ENCODE data around the gene TADA2B.

Gene TADA2B

GRCh38 chr4:7043284-7044136 lies at the start of gene TADA2B:
TSS of gene TADA2B (plus strand) at chr4:7043372. CDS start at chr4:7043580, 208 bp downstream.
- H3K4me1 Mint-ChIP-seq: peaks cover 48% of the 10 kb centered on the region
- peaks cover 7% of the 10 kb centered on the region for H3K27me3 Mint-ChIP-seq (ENCODE audit: low read depth)
- H3K36me3 Mint-ChIP-seq (ENCODE audit: low read depth): no peaks in the 10 kb centered on the region
- H3K9me3 Mint-ChIP-seq: no peaks in the 10 kb centered on the region
- TF ChIP-seq CTCF (IDR thresholded peaks at IDR 0.05; ENCODE audit: unreplicated experiment in 3 of 3): no peak
- peak within 1 kb of the TSS; percentile 60 to 88 (median 82) for H3K27ac Mint-ChIP-seq
- peak within 1 kb of the TSS; percentile 90 to 96 (median 93) for H3K4me3 Mint-ChIP-seq

- Mint-ChIP-seq H3K36me3 (ENCODE audit: low read depth) (peaks cover 59% of the 10 kb centered on the region), H3K4me3 (no peak overlapping the region), H3K4me1 (peaks cover 24% of the 10 kb centered on the region), H3K9me3 (no peaks in the 10 kb centered on the region), H3K27me3 (ENCODE audit: low read depth) (no peaks in the 10 kb centered on the region), H3K27ac (no peak overlapping the region)
- no peak for TF ChIP-seq CTCF (IDR thresholded peaks at IDR 0.05; ENCODE audit: unreplicated experiment in 3 of 3)
These were observed 46.7 kb upstream of the TADA2B start for GRCh38 chr4:6996481-6996880.

GRCh38 chr4:6999172-7000086 lies 43.7 kb upstream of the TADA2B start:
- H3K4me3 Mint-ChIP-seq: no peak overlapping the region
- peaks cover 70% of the 10 kb centered on the region for H3K36me3 Mint-ChIP-seq (ENCODE audit: low read depth)
- peak overlapping the region in 2 of 3 experiments; percentile 49 to 72 for H3K27ac Mint-ChIP-seq

GRCh38 chr4:7000421-7001176 lies 42.6 kb upstream of the TADA2B start:
- no peaks in the 10 kb centered on the region for H3K27me3 Mint-ChIP-seq (ENCODE audit: low read depth)
- no peak overlapping the region for H3K4me3 Mint-ChIP-seq
- peaks cover 23% of the 10 kb centered on the region for H3K4me1 Mint-ChIP-seq
- no peak for TF ChIP-seq CTCF (IDR thresholded peaks at IDR 0.05; ENCODE audit: unreplicated experiment in 3 of 3)
- H3K27ac Mint-ChIP-seq: peak overlapping the region in 1 of 3 experiments; percentile 72
- H3K36me3 Mint-ChIP-seq (ENCODE audit: low read depth): peaks cover 66% of the 10 kb centered on the region
- no peaks in the 10 kb centered on the region for H3K9me3 Mint-ChIP-seq

More at GRCh38 chr4:6999172-7000086, 43.7 kb upstream of the TADA2B start:
- Mint-ChIP-seq H3K9me3 (no peaks in the 10 kb centered on the region), H3K4me1 (peaks cover 23% of the 10 kb centered on the region), H3K27me3 (ENCODE audit: low read depth) (no peaks in the 10 kb centered on the region)
- TF ChIP-seq CTCF (IDR thresholded peaks at IDR 0.05; ENCODE audit: unreplicated experiment in 3 of 3): no peak

GRCh38 chr4:7001271-7001670 lies 41.9 kb upstream of the TADA2B start:
- peaks cover 23% of the 10 kb centered on the region for H3K4me1 Mint-ChIP-seq
- TF ChIP-seq CTCF (IDR thresholded peaks at IDR 0.05; ENCODE audit: unreplicated experiment in 3 of 3): no peak
- no peak overlapping the region for H3K4me3 Mint-ChIP-seq
- H3K27ac Mint-ChIP-seq: peak overlapping the region in 1 of 3 experiments; percentile 57
- H3K9me3 Mint-ChIP-seq: no peaks in the 10 kb centered on the region
- no peaks in the 10 kb centered on the region for H3K27me3 Mint-ChIP-seq (ENCODE audit: low read depth)
- H3K36me3 Mint-ChIP-seq (ENCODE audit: low read depth): peaks cover 65% of the 10 kb centered on the region
